ENCODE results near the gene ZNF470. TPM values are rescaled to one million over a fixed set of nuclear protein-coding genes. Genes with fewer than 3 reads are reported as not detected.

The ZNF470 gene
- polyA plus RNA-seq = 2.1 TPM

GRCh38 chr19:56567274-56568120, at the start of gene ZNF470:
Gene ZNF470, plus strand, starts transcription at chr19:56567468. Its CDS starts 2,844 bp downstream, at chr19:56570312.
- peak within 1 kb of the TSS; percentile 93 to 99 (median 96) for H3K4me3 Mint-ChIP-seq
- peak within 1 kb of the TSS; percentile 70 to 96 (median 78) for H3K27ac Mint-ChIP-seq
- H3K4me1 Mint-ChIP-seq = peaks cover 6 to 13% (median 7%) of the 10 kb centered on the region in 3 donors
- H3K27me3 Mint-ChIP-seq = no peaks in the 10 kb centered on the region
- peaks cover 12 to 40% (median 34%) of the 10 kb centered on the region in 3 donors for H3K9me3 Mint-ChIP-seq
- H3K36me3 Mint-ChIP-seq = peaks cover 26% of the 10 kb centered on the region

- Mint-ChIP-seq H3K36me3 (no peaks in the 10 kb centered on the region), H3K9me3 (peaks cover 18 to 53% (median 48%) of the 10 kb centered on the region in 3 donors), H3K27me3 (no peaks in the 10 kb centered on the region), H3K4me3 (no peak overlapping the region), H3K4me1 (peaks cover 0 to 1% (median 0%) of the 10 kb centered on the region in 3 donors), H3K27ac (no peak overlapping the region)
These were observed 41.9 kb upstream of the ZNF470 start for GRCh38 chr19:56525214-56525860.

GRCh38 chr19:56537442-56537841, 29.8 kb upstream of the ZNF470 start:
- Mint-ChIP-seq H3K4me3 (peak overlapping the region; percentile 88 to 95 (median 92)), H3K9me3 (peaks cover 15 to 53% (median 32%) of the 10 kb centered on the region in 3 donors), H3K36me3 (peaks cover under 1% of the 10 kb centered on the region), H3K4me1 (peaks cover 0 to 11% (median 6%) of the 10 kb centered on the region in 3 donors), H3K27me3 (no peaks in the 10 kb centered on the region), H3K27ac (peak overlapping the region in 2 of 3 donors; percentile 80 to 86)

GRCh38 chr19:56538254-56538760, 29.0 kb upstream of the ZNF470 start:
- H3K9me3 Mint-ChIP-seq = peaks cover 15 to 45% (median 28%) of the 10 kb centered on the region in 3 donors

GRCh38 chr19:56538761-56539263, 28.5 kb upstream of the ZNF470 start, which contains the start of gene ZFP28:
Gene ZFP28, plus strand, starts transcription at chr19:56538948. Its CDS starts 71 bp downstream, at chr19:56539019.
- Mint-ChIP-seq H3K36me3 (peaks cover 2% of the 10 kb centered on the region), H3K4me3 (peak within 1 kb of the TSS; percentile 88 to 95 (median 92)), H3K27ac (peak within 1 kb of the TSS; percentile 86 to 96 (median 93)), H3K9me3 (peaks cover 15 to 43% (median 29%) of the 10 kb centered on the region in 3 donors), H3K27me3 (no peaks in the 10 kb centered on the region), H3K4me1 (peaks cover 0 to 11% (median 8%) of the 10 kb centered on the region in 3 donors)

More at GRCh38 chr19:56538254-56538760, 29.0 kb upstream of the ZNF470 start:
- no peaks in the 10 kb centered on the region for H3K27me3 Mint-ChIP-seq
- peak overlapping the region; percentile 80 to 96 (median 86) for H3K27ac Mint-ChIP-seq
- H3K4me3 Mint-ChIP-seq = peak overlapping the region; percentile 88 to 95 (median 92)
- H3K36me3 Mint-ChIP-seq = peaks cover 2% of the 10 kb centered on the region
- peaks cover 0 to 11% (median 8%) of the 10 kb centered on the region in 3 donors for H3K4me1 Mint-ChIP-seq

- Mint-ChIP-seq H3K27ac (no peak overlapping the region), H3K4me3 (no peak overlapping the region), H3K27me3 (no peaks in the 10 kb centered on the region), H3K36me3 (peaks cover 8% of the 10 kb centered on the region), H3K9me3 (peaks cover 22 to 52% (median 36%) of the 10 kb centered on the region in 3 donors), H3K4me1 (peaks cover 0 to 8% (median 5%) of the 10 kb centered on the region in 3 donors)
These were observed 23.5 kb upstream of the ZNF470 start for GRCh38 chr19:56543776-56544175.

- Mint-ChIP-seq H3K27me3 (no peaks in the 10 kb centered on the region), H3K4me3 (no peak overlapping the region), H3K27ac (no peak overlapping the region), H3K4me1 (peaks cover 0 to 1% (median 0%) of the 10 kb centered on the region in 3 donors), H3K36me3 (peaks cover 19% of the 10 kb centered on the region), H3K9me3 (peaks cover 24 to 38% (median 36%) of the 10 kb centered on the region in 3 donors)
These were observed 19.7 kb upstream of the ZNF470 start for GRCh38 chr19:56547535-56547934.

GRCh38 chr19:56554272-56554869, 12.9 kb upstream of the ZNF470 start:
- H3K4me3 Mint-ChIP-seq = no peak overlapping the region
- H3K9me3 Mint-ChIP-seq = peaks cover 23 to 45% (median 38%) of the 10 kb centered on the region in 3 donors
- no peaks in the 10 kb centered on the region for H3K27me3 Mint-ChIP-seq
- peaks cover 14% of the 10 kb centered on the region for H3K36me3 Mint-ChIP-seq
- peaks cover 0 to 3% (median 0%) of the 10 kb centered on the region in 3 donors for H3K4me1 Mint-ChIP-seq
- H3K27ac Mint-ChIP-seq = no peak overlapping the region

GRCh38 chr19:56562766-56563165, 4.5 kb upstream of the ZNF470 start:
- peak overlapping the region in 1 of 3 donors; percentile 4 for H3K27ac Mint-ChIP-seq
- H3K27me3 Mint-ChIP-seq = no peaks in the 10 kb centered on the region
- H3K4me1 Mint-ChIP-seq = peaks cover 4 to 10% (median 6%) of the 10 kb centered on the region in 3 donors
- H3K36me3 Mint-ChIP-seq = peaks cover 9% of the 10 kb centered on the region
- H3K4me3 Mint-ChIP-seq = no peak overlapping the region
- H3K9me3 Mint-ChIP-seq = peaks cover 13 to 55% (median 41%) of the 10 kb centered on the region in 3 donors

- peaks cover 6 to 13% (median 7%) of the 10 kb centered on the region in 3 donors for H3K4me1 Mint-ChIP-seq
- H3K27me3 Mint-ChIP-seq = no peaks in the 10 kb centered on the region
- H3K4me3 Mint-ChIP-seq = peak overlapping the region; percentile 93 to 99 (median 96)
- H3K9me3 Mint-ChIP-seq = peaks cover 12 to 41% (median 34%) of the 10 kb centered on the region in 3 donors
- peaks cover 26% of the 10 kb centered on the region for H3K36me3 Mint-ChIP-seq
- peak overlapping the region; percentile 70 to 96 (median 78) for H3K27ac Mint-ChIP-seq
These were observed 379 bp upstream of the ZNF470 start for GRCh38 chr19:56566904-56567273.

- Mint-ChIP-seq H3K27me3 (no peaks in the 10 kb centered on the region), H3K27ac (no peak overlapping the region), H3K36me3 (peaks cover 46% of the 10 kb centered on the region), H3K4me3 (no peak overlapping the region), H3K9me3 (peaks cover 14 to 46% (median 41%) of the 10 kb centered on the region in 3 donors), H3K4me1 (peaks cover 0 to 4% (median 4%) of the 10 kb centered on the region in 3 donors)
These were observed 5.3 kb downstream of the ZNF470 start for GRCh38 chr19:56572589-56572988.

- Mint-ChIP-seq H3K27ac (no peak overlapping the region), H3K36me3 (peaks cover 43% of the 10 kb centered on the region), H3K4me1 (no peaks in the 10 kb centered on the region), H3K27me3 (no peaks in the 10 kb centered on the region), H3K9me3 (peaks cover 15 to 54% (median 44%) of the 10 kb centered on the region in 3 donors), H3K4me3 (no peak overlapping the region)
These were observed 6.6 kb downstream of the ZNF470 start for GRCh38 chr19:56573914-56574313.

GRCh38 chr19:56577719-56578602, 10.7 kb downstream of the ZNF470 start:
- H3K4me3 Mint-ChIP-seq = no peak overlapping the region
- peaks cover 21% of the 10 kb centered on the region for H3K36me3 Mint-ChIP-seq
- H3K27ac Mint-ChIP-seq = peak overlapping the region in 1 of 3 donors; percentile 82
- H3K9me3 Mint-ChIP-seq = peaks cover 17 to 55% (median 52%) of the 10 kb centered on the region in 3 donors
- H3K4me1 Mint-ChIP-seq = no peaks in the 10 kb centered on the region
- H3K27me3 Mint-ChIP-seq = no peaks in the 10 kb centered on the region
